Breast epithelium (tissue), 4 donors: ENCODE results near the gene LRCH4. TPM values are rescaled to one million over a fixed set of nuclear protein-coding genes. Genes with fewer than 3 reads are reported as not detected.
"Not testable (repeated sequence)": the region's sequence is repeated elsewhere in the genome, so short reads cannot be mapped to it uniquely, and the experiment has no call there.

ENCODE experiments used
- DNase-seq, 2 donors: peaks; one replicate each; pipeline ENCODE4 v3.0.0-alpha.2; 2019; ENCODE audit warnings: low spot score in 2 of 2
- H3K27ac ChIP-seq, 2 donors: fragments of 200-600 bp; sonication (generic) in 1 of 2; one replicate each; pipeline ENCODE4 v1.5.1; 2016 to 2019; ENCODE audit warnings: mild to moderate bottlenecking in 1 of 2
- H3K27me3 ChIP-seq, 2 donors: fragments of 200-600 bp; sonication (generic) in 1 of 2; one replicate each; pipeline versions ENCODE4 v1.5.1 to v1.6.0; 2017 to 2019; ENCODE audit warnings: control low read depth in 1 of 2, mild to moderate bottlenecking in 1 of 2
- H3K36me3 ChIP-seq: fragments of 200-600 bp; one replicate; pipeline ENCODE4 v1.5.1; 2019
- H3K4me1 ChIP-seq, 2 donors: fragments of 200-600 bp; sonication (generic); one replicate each; pipeline ENCODE4 v1.5.1; 2016 to 2019; ENCODE audit warnings: control low read depth in 1 of 2
- H3K4me3 ChIP-seq, 3 donors: fragments of 200-600 bp; sonication (generic); 1 replicate in 2 of 3; 2 replicates in 1 of 3; pipeline ENCODE4 v1.5.1; 2016 to 2019; ENCODE audit warnings: mild to moderate bottlenecking in 3 of 3, moderate library complexity in 2 of 3
- H3K9me3 ChIP-seq, 2 donors: fragments of 200-600 bp; sonication (generic) in 1 of 2; one replicate each; pipeline ENCODE4 v1.5.1; 2016 to 2019; ENCODE audit warnings: control low read depth in 1 of 2
- POLR2A ChIP-seq: fragments of 450-650 bp; IDR thresholded peaks from one replicate; pipeline ENCODE4 v1.6.1; 2016; ENCODE audit warnings: antibody characterized with exemption, mild to moderate bottlenecking, moderate library complexity
- POLR2AphosphoS5 ChIP-seq, 3 donors: sonication (generic); formaldehyde crosslinking; IDR thresholded peaks; one replicate each; pipeline ENCODE4 v1.6.1; 2017; ENCODE audit warnings: antibody characterized with exemption in 3 of 3
- intact Hi-C: fragments of 100-400 bp; cut with DNase I; formaldehyde crosslinking; loops from one replicate; pipeline ENCODE4 v1.15.1; 2023; ENCODE audit warnings: low total_unique reads
- total RNA-seq, 3 donors: library from RNA; depleted of rRNA; stranded (reverse); fragments of >200 nt; gene quantifications; one replicate each; pipeline ENCODE4 v1.1.0, GENCODE V29; 2016
- TF ChIP-seq, protein P1 (sequence below), 3 donors: fragments of 450-650 bp; IDR thresholded peaks; one replicate each; pipeline ENCODE4 v1.5.1; 2016 to 2017; ENCODE audit warnings: antibody characterized with exemption in 3 of 3, mild to moderate bottlenecking in 3 of 3, moderate library complexity in 3 of 3

The LRCH4 gene
- total RNA-seq, 3 donors from 2014 or later, result 49.6 to 89.1 (median 88.1) TPM

DNA sequence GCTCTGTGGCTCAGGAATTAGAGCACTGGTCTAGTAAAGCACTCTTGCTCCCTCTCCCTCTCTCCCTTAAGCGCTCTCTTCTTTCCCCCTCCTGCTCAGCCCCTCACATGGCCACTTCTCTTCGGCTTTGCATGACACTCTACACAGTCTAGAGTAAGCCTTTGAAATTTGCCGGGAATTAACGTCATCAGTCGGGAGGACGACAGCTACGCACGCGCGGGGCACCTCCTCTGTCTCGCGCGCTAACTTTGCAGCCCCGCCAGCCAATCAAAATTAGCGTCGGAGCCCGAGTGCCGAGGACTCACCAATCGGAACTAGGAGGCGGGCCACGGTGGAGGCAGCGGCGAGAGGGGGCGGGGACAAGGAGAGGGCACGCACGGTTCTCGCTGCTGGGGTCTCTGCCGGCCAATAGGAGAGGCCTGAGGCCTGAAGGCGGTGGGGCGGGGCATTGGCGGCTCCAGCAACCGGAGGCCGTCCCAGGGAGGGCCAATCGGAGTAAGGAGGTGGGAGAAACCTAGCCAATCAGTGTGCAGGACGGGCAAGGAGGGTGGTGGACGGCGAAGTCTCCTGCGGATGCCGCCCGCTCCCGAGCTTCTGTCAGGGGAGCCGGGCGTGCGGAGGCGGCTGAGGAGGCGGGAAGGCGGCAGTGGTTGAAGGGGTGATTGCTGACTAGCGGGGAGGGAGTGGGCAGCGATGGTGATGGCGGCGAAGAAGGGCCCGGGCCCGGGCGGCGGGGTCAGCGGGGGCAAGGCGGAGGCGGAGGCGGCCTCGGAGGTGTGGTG lies 47.1 kb downstream of the LRCH4 start, which contains the start of gene AGFG2:
TSS of gene AGFG2 (plus strand) at position 550 of the 782 bp plus-strand sequence. CDS start at position 694, 144 bp downstream.
- H3K4me3 ChIP-seq, result peak within 1 kb of the TSS; percentile 65 to 94 (median 90)
- H3K4me1 ChIP-seq, result peaks cover 3% of the 10 kb centered on the region in 2 donors
- peak; percentile 100 for DNase-seq
- H3K27me3 ChIP-seq, result no peaks in the 10 kb centered on the region
- H3K27ac ChIP-seq, result peak within 1 kb of the TSS; percentile 70 to 87
- intact Hi-C loops, result no loop called here
- H3K9me3 ChIP-seq, result no peaks in the 10 kb centered on the region
- H3K36me3 ChIP-seq, result no peaks in the 10 kb centered on the region
- TF ChIP-seq POLR2A (peak; percentile 60), POLR2AphosphoS5 (IDR thresholded peaks at IDR 0.05) (peak in 2 of 3 donors; percentile 46 to 47)
- TF ChIP-seq, protein P1, sequence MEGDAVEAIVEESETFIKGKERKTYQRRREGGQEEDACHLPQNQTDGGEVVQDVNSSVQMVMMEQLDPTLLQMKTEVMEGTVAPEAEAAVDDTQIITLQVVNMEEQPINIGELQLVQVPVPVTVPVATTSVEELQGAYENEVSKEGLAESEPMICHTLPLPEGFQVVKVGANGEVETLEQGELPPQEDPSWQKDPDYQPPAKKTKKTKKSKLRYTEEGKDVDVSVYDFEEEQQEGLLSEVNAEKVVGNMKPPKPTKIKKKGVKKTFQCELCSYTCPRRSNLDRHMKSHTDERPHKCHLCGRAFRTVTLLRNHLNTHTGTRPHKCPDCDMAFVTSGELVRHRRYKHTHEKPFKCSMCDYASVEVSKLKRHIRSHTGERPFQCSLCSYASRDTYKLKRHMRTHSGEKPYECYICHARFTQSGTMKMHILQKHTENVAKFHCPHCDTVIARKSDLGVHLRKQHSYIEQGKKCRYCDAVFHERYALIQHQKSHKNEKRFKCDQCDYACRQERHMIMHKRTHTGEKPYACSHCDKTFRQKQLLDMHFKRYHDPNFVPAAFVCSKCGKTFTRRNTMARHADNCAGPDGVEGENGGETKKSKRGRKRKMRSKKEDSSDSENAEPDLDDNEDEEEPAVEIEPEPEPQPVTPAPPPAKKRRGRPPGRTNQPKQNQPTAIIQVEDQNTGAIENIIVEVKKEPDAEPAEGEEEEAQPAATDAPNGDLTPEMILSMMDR (IDR thresholded peaks at IDR 0.05), result no peak

DNA sequence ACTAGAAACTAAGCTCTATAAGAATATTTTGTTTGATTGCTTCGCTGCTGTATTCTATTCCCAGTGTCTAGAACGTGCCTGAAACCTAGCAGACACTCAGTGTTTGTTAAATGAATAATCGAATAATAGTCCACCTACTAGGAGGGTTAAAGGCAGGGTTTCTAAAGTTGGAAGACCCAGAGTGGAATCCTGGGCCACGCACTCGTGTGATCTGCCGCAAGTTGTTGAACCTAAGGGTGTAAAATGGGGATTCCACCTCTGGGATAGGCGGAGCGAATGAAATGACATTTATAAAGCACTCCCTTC lies 47.6 kb downstream of the LRCH4 start:
- no peak for DNase-seq
- intact Hi-C loops, result no loop called here
- no peaks in the 10 kb centered on the region for H3K27me3 ChIP-seq
- peak overlapping the region; percentile 57 to 87 for H3K27ac ChIP-seq
- no peaks in the 10 kb centered on the region for H3K36me3 ChIP-seq
- peak overlapping the region; percentile 22 to 94 (median 90) for H3K4me3 ChIP-seq
- H3K4me1 ChIP-seq, result peaks cover 0 to 3% of the 10 kb centered on the region in 2 donors
- TF ChIP-seq, protein P1 (IDR thresholded peaks at IDR 0.05), result no peak
- TF ChIP-seq POLR2AphosphoS5 (IDR thresholded peaks at IDR 0.05), result no peak
- no peaks in the 10 kb centered on the region for H3K9me3 ChIP-seq

DNA sequence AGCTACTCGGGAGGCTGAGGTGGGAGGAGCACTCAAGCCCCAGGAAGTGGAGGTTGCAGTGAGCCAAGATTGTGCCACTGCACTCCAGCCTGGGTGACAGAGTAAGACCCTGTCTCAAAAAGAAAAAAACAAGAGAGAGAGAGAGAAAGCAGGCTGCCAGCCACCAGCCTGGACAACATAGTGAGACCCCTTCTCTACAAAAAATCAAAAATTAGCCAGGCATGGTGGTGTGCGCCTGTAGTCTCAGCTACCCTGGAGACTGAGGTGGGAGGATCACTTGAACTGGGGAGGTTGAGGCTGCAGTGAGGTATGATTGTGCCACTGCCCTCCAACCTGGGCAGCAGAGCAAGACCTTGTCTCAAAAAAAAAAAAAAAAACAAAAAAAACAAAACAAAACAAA lies 49.2 kb downstream of the LRCH4 start:
- H3K4me1 ChIP-seq, H3K9me3 ChIP-seq, H3K4me3 ChIP-seq, DNase-seq, H3K36me3 ChIP-seq, intact Hi-C loops, H3K27ac ChIP-seq, H3K27me3 ChIP-seq: not testable (repeated sequence)

DNA sequence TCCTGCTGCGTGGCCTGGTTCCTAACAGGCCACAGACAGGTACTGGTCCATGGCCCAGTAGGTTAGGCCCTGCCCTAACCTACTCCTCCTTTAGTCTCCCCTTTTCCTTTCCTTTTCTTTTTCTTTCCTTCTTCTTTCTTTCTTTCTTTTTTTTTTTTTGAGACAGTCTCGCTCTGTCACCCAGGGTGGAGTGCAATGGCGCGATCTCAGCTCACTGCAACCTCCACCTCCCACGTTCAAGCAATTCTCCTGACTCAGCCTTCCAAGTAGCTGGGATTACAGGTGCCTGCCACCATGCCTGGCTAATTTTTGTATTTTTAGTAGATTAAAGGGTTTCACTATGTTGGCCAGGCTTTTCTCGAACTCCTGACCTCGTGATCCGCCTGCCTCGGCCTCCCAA lies 49.9 kb downstream of the LRCH4 start:
- H3K27ac ChIP-seq, DNase-seq, H3K4me3 ChIP-seq, H3K27me3 ChIP-seq, intact Hi-C loops, H3K9me3 ChIP-seq, H3K4me1 ChIP-seq, H3K36me3 ChIP-seq: not testable (repeated sequence)

DNA sequence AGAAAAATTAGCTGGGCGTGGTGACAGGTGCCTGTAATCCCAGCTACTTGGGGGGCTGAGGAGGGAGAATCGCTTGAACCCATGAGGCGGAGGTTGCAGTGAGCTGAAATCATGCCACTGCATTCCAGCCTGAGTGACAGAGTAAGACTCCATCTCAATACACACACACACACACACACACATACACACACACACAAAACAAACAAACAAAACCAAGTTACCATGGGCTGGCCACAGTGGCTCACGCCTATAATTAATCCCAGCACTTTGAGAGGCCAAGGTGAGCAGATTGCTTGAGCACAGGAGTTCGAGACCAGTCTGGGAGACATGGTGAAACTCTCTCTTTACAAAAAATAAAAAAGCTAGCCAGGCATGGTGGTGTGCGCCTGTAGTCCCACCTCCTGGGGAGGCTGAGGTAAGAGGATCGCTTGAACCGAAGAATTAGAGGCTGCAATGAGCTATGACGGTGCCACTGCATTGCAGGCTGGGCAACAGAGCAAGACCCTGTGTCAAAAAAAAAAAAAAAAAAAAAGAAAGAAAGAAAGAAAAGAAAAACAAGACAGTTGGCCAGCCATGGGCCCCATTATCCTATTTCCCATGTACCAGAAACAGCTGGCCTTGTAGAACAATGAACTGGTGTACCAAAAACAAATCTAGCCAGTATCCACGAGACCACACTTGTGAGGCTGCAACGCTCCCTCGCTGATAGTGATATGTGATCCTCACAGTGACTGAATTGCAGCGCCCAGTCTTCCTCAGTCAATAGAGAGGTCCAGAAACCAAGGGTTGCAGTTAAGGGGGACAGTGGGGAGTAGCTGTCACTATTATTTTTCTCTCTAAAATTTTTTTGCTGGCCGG lies 53.5 kb downstream of the LRCH4 start:
- Histone ChIP-seq H3K4me3 (no peak overlapping the region), H3K27me3 (no peaks in the 10 kb centered on the region), H3K4me1 (no peaks in the 10 kb centered on the region), H3K36me3 (no peaks in the 10 kb centered on the region), H3K27ac (no peak overlapping the region), H3K9me3 (no peaks in the 10 kb centered on the region)
- DNase-seq, result no peak
- no peak for TF ChIP-seq POLR2A
- TF ChIP-seq, protein P1 (IDR thresholded peaks at IDR 0.05), result no peak
- no peak for TF ChIP-seq POLR2AphosphoS5 (IDR thresholded peaks at IDR 0.05)
- intact Hi-C loops, result no loop called here

DNA sequence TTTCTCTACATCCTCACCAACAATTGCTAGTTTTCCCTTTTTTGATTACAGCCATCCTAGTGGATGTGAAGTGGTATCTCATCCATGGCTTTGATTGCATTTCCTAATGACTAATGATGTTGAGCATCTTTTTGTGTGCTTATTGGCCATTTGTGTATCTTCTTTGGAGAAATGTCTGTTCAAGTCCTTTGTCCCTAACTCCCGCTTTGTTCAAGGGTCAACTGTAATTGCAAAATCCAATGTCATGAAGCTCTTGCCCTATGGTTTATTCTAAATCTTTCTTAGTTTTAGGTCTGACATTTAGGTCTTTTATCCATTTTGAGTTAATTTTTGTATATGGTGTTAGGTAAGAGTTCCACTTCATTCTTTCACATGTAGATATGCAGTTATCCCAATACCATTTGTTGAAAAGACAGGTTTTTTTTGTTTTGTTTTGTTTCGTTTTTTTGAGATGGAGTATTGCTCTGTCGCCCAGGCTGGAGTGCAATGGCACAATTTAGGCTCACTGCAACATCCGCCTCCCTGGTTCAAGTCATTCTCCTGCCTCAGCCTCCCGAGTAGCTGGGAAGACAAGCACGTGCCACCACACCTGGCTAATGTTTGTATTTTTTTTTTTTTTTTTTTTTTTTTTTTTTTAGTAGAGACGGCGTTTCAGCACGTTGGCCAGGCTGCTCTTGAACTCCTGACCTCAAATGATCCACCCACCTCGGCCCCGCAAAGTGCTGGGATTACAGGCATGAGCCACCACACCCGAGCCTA lies 57.6 kb downstream of the LRCH4 start:
- H3K27ac ChIP-seq, H3K27me3 ChIP-seq, H3K4me1 ChIP-seq, H3K4me3 ChIP-seq, H3K9me3 ChIP-seq, H3K36me3 ChIP-seq, intact Hi-C loops, DNase-seq: not testable (repeated sequence)

Other genes with a start within 250 kb of the LRCH4 start
- gene PILRB, start 228.0 kb downstream of the LRCH4 start, total RNA-seq, result 10 to 100 TPM; 33.8 to 100.0 (median 75.4) TPM
- gene PILRA, start 212.6 kb downstream of the LRCH4 start, total RNA-seq, result 1 to 10 TPM; 4.3 to 9.9 (median 7.9) TPM
- 10 to 100 TPM in 1 of 3 donors, 1 to 10 TPM in 2; 3.9 to 12.6 (median 8.6) TPM for gene ZCWPW1, start 157.4 kb downstream of the LRCH4 start, total RNA-seq
- 10 to 100 TPM; 26.5 to 41.4 (median 40.6) TPM for gene MEPCE, start 156.3 kb downstream of the LRCH4 start, total RNA-seq
- 10 to 100 TPM; 14.1 to 42.6 (median 32.6) TPM for gene PPP1R35, start 149.6 kb downstream of the LRCH4 start, total RNA-seq
- gene SPACDR, start 121.9 kb downstream of the LRCH4 start, total RNA-seq, result not detected
- 10 to 100 TPM; 17.0 to 23.7 (median 19.7) TPM for gene TSC22D4, start 106.9 kb downstream of the LRCH4 start, total RNA-seq
- under 1 TPM; 0.48 to 0.66 (median 0.59) TPM for gene NYAP1, start 102.2 kb downstream of the LRCH4 start, total RNA-seq
- 10 to 100 TPM; 12.2 to 24.7 (median 18.7) TPM for gene AGFG2, start 46.9 kb downstream of the LRCH4 start, total RNA-seq
- gene SAP25, start 12.2 kb downstream of the LRCH4 start, total RNA-seq, result 1 to 10 TPM in 1 of 3 donors, under 1 TPM in 2; 0.96 to 2.2 (median 0.98) TPM
- under 1 TPM in 2 of 3 donors, not detected in 1; 0.59 to 0.98 TPM for gene FBXO24, start 199 bp upstream of the LRCH4 start, total RNA-seq
- gene PCOLCE, start 16.2 kb upstream of the LRCH4 start, total RNA-seq, result 10 to 100 TPM; 33.1 to 61.8 (median 39.7) TPM
- 10 to 100 TPM in 2 of 3 donors, 1 to 10 TPM in 1; 8.8 to 12.6 (median 11.8) TPM for gene MOSPD3, start 26.4 kb upstream of the LRCH4 start, total RNA-seq
- gene TFR2, start 55.4 kb upstream of the LRCH4 start, total RNA-seq, result under 1 TPM in 1 of 3 donors, not detected in 2; 0.48 TPM
- not detected for gene ACTL6B, start 70.3 kb upstream of the LRCH4 start, total RNA-seq
- 100 to 1,000 TPM; 113 to 197 (median 173) TPM for gene GNB2, start 87.6 kb upstream of the LRCH4 start, total RNA-seq
- gene GIGYF1, start 108.1 kb upstream of the LRCH4 start, total RNA-seq, result 10 to 100 TPM; 25.0 to 39.0 (median 34.8) TPM
- 10 to 100 TPM; 25.8 to 28.2 (median 27.4) TPM for gene POP7, start 120.0 kb upstream of the LRCH4 start, total RNA-seq
- gene EPO, start 134.3 kb upstream of the LRCH4 start, total RNA-seq, result not detected
- not detected for gene ZAN, start 147.5 kb upstream of the LRCH4 start, total RNA-seq
- gene EPHB4, start 241.4 kb upstream of the LRCH4 start, total RNA-seq, result 10 to 100 TPM; 21.4 to 64.9 (median 31.8) TPM